ENCODE data around the gene TOR3A. TPM values are rescaled to one million over a fixed set of nuclear protein-coding genes. Genes with fewer than 3 reads are reported as not detected.

Gene TOR3A
- total RNA-seq, 1 donor from 2014 or later: 59.5 TPM

DNA sequence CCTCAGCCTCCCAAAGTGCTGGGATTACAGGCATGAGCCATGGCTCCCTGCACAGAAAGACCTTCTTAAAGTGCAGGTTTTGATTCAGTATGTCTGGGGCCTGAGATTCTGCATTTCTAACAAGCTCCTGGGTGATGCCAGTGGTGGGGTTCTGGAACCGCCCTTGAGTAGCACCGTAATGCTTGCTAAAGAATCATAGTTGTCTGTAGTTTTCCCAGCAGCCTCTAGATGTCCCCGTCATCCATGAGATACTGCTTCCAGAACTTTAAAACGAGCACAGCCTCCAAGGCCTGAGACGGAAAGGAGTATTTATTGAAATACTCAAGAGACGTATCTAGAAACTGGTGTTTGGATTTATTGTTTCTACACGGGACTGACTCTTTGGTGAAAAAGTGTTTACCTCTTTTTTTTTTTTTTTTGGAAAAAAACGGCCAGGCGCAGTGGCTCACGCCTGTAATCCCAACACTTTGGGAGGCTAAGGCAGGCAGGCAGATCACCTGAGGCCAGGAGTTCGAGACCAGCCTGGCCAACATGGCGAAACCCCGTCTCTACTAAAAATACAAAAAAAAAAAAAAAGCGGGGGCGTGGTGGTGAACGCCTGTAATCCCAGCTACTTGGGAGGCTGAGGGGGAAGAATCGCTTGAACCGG, 2.6 kb upstream of the TOR3A start:
- ATAC-seq (ENCODE audit: low read depth) (peak; percentile 27), DNase-seq (no peak)
- intact Hi-C loops (cut with micrococcal nuclease): loop anchor here (1.0 to 5.0 kb wide), 8 partner anchors 42 to 767 kb away; no protein-coding TSS in a partner anchor
- H3K36me3 Mint-ChIP-seq (ENCODE audit: low read depth): peaks cover 12% of the 10 kb centered on the region
- H3K27me3 Mint-ChIP-seq: no peaks in the 10 kb centered on the region
- POLR2A ChIA-PET: interaction anchor here (0.6 to 4.6 kb wide), 4 partner anchors 10 to 290 kb away, joined by 3 to 23 read pairs (median 14); partner anchors contain the start of gene AXDND1
- no peaks in the 10 kb centered on the region for H3K9me3 Mint-ChIP-seq
- peak overlapping the region; percentile 83 for H3K27ac Mint-ChIP-seq
- CTCF ChIA-PET: interaction anchor here (0.6 to 4.3 kb wide), 14 partner anchors 8 to 735 kb away, joined by 3 to 30 read pairs (median 4); partner anchors contain the start of genes AXDND1 and SOAT1
- peak overlapping the region; percentile 53 for H3K4me3 Mint-ChIP-seq
- TF ChIP-seq, protein P1, sequence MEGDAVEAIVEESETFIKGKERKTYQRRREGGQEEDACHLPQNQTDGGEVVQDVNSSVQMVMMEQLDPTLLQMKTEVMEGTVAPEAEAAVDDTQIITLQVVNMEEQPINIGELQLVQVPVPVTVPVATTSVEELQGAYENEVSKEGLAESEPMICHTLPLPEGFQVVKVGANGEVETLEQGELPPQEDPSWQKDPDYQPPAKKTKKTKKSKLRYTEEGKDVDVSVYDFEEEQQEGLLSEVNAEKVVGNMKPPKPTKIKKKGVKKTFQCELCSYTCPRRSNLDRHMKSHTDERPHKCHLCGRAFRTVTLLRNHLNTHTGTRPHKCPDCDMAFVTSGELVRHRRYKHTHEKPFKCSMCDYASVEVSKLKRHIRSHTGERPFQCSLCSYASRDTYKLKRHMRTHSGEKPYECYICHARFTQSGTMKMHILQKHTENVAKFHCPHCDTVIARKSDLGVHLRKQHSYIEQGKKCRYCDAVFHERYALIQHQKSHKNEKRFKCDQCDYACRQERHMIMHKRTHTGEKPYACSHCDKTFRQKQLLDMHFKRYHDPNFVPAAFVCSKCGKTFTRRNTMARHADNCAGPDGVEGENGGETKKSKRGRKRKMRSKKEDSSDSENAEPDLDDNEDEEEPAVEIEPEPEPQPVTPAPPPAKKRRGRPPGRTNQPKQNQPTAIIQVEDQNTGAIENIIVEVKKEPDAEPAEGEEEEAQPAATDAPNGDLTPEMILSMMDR (IDR thresholded peaks at IDR 0.05): no peak
- H3K4me1 Mint-ChIP-seq: peaks cover 32% of the 10 kb centered on the region

DNA sequence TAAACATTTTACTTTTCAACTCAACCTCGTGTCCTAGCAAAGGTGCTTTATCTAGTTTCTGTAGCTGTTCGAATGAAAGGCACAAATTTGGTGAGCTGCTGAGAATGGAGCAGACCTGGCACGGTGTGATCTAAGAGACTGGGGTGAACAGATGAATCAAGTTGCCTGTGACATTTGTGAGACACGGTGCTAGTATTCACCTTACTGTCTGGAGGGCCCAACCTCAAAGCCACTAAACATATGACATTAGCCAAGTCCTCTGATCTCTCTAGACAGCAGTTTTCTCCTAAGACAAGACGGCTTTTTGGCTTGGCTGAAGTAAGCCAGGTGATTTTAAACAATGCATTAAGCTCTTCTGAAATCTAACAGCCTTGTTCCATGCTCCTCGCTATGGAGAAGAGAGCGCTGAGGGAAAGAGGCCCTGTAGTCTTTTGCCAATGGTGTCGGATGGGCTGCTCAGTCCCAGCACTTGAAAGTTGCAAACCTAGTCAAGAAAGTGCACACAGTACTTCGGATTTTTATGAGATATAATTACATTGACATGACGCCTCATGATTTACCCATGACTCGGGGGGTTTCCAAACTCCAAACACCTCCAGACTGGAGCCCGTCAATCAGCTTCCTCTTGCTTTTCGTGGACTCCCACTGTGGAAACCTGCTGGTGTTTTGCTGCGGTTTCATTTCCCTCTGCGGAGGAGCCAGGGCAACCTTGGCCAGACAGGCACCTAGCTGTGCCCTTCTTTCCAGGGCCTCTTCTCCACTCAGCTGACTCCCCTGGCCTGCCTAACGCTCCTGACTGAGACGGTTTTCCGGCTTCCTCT, 794 bp upstream of the TOR3A start:
- Mint-ChIP-seq H3K9me3 (no peaks in the 10 kb centered on the region), H3K36me3 (ENCODE audit: low read depth) (peaks cover 27% of the 10 kb centered on the region), H3K27me3 (no peaks in the 10 kb centered on the region), H3K4me3 (peak overlapping the region; percentile 98), H3K4me1 (peaks cover 41% of the 10 kb centered on the region), H3K27ac (peak overlapping the region; percentile 95)
- POLR2A ChIA-PET: interaction anchor here (0.6 to 4.6 kb wide), 7 partner anchors 18 to 287 kb away, joined by 3 to 23 read pairs (median 7); partner anchors contain the start of genes ABL2 and AXDND1
- CTCF ChIA-PET: interaction anchor here (1.5 to 4.3 kb wide), 5 partner anchors 212 to 734 kb away, joined by 5 to 30 read pairs (median 23); partner anchors contain the start of gene SOAT1
- intact Hi-C loops (cut with micrococcal nuclease): loop anchor here (1.0 to 5.0 kb wide), 7 partner anchors 46 to 801 kb away; partner anchors contain the start of genes ABL2, AXDND1, FAM20B and RALGPS2
- ATAC-seq (ENCODE audit: low read depth): peak; percentile 35
- peak; percentile 61 for DNase-seq
- TF ChIP-seq, protein P1 (IDR thresholded peaks at IDR 0.05): no peak

DNA sequence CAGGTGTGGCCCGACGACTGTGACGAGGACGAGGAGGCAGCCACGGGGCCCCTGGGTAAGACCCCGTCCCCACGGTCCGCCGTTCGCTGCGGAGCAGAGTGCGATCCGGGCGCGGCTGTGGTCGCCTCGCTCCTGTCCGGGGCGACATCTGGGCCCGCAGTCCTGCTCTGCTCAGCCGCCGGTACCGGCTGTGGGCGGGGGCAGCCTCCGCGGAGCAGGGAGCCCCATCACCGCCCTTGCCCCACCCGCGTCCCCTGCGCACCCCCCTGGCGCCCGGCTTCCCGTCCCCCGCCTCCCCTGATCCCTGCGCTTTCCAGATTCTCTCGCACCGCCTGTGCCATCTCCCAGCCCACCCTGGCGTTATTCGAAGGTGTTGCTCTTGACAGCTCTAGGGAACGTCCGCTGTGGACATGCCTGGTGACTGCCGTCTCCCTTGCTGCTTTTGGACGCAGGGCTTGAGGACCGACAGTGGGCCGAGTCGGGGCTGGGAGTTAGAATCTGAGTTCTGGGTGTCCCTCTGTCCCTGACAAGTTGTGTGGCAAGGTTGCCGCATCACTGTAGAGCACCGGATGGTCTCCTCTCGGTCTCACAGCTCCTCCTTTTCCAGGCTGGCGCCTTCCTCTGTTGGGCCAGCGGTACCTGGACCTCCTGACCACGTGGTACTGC, 596 bp downstream of the TOR3A start:
- H3K36me3 Mint-ChIP-seq (ENCODE audit: low read depth): peaks cover 37% of the 10 kb centered on the region
- POLR2A ChIA-PET: interaction anchor here (1.1 to 4.6 kb wide), 9 partner anchors 11 to 285 kb away, joined by 3 to 23 read pairs (median 7); partner anchors contain the start of genes ABL2, AXDND1 and SOAT1
- DNase-seq (peak; percentile 45), ATAC-seq (ENCODE audit: low read depth) (peak; percentile 16)
- intact Hi-C loops (cut with micrococcal nuclease): loop anchor here (5.0 kb wide), 2 partner anchors 355 to 800 kb away; partner anchors contain the start of genes RALGPS2 and TOR1AIP1
- CTCF ChIA-PET: interaction anchor here (1.0 to 4.3 kb wide), 3 partner anchors 39 to 728 kb away, joined by 3 to 30 read pairs (median 6); no protein-coding TSS in a partner anchor
- no peaks in the 10 kb centered on the region for H3K9me3 Mint-ChIP-seq
- H3K27me3 Mint-ChIP-seq: no peaks in the 10 kb centered on the region
- TF ChIP-seq, protein P1 (IDR thresholded peaks at IDR 0.05): no peak
- H3K27ac Mint-ChIP-seq: peak overlapping the region; percentile 96
- H3K4me1 Mint-ChIP-seq: peaks cover 51% of the 10 kb centered on the region
- H3K4me3 Mint-ChIP-seq: peak overlapping the region; percentile 98

DNA sequence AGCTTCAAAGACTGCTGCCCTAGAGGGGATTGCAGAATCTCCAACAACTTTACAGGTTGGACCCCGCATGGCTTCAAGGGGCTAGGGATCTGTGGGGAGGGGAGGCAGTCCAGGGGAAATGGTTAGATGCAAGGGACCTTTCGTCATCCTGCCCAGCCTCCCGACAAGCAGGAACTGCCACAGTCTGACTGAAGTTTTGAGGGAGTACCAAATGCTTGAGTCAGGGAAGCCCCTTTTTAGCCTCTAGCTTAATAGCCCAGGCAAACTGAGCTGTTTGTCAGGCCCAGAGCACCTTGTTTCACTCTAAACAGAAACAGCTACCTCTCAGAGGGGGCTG, 1.1 kb downstream of the TOR3A start:
- DNase-seq: peak; percentile 46

More for the DNA sequence above, 1.1 kb downstream of the TOR3A start:
- intact Hi-C loops (cut with micrococcal nuclease): loop anchor here (1.0 to 5.0 kb wide), 3 partner anchors 46 to 799 kb away; partner anchors contain the start of genes RALGPS2 and TOR1AIP1
- ChIA-PET CTCF (interaction anchor here (1.0 to 1.7 kb wide), 3 partner anchors 38 to 286 kb away, joined by 3 to 6 read pairs (median 4); no protein-coding TSS in a partner anchor), POLR2A (interaction anchor here (0.7 to 4.6 kb wide), 9 partner anchors 10 to 287 kb away, joined by 3 to 23 read pairs (median 7); partner anchors contain the start of genes AXDND1 and SOAT1)
- H3K4me1 Mint-ChIP-seq: peaks cover 54% of the 10 kb centered on the region
- peaks cover 40% of the 10 kb centered on the region for H3K36me3 Mint-ChIP-seq (ENCODE audit: low read depth)
- H3K4me3 Mint-ChIP-seq: peak overlapping the region; percentile 98
- TF ChIP-seq, protein P1 (IDR thresholded peaks at IDR 0.05): no peak
- H3K9me3 Mint-ChIP-seq: no peaks in the 10 kb centered on the region
- peak overlapping the region; percentile 96 for H3K27ac Mint-ChIP-seq
- H3K27me3 Mint-ChIP-seq: no peaks in the 10 kb centered on the region
- peak; percentile 3 for ATAC-seq (ENCODE audit: low read depth)
